Mesothelial cell of epicardium (in vitro differentiated cells): ENCODE measurements around the gene HYDIN. TPM values are rescaled to one million over a fixed set of nuclear protein-coding genes. Genes with fewer than 3 reads are reported as not detected.

Source experiments
- DNase-seq, 2 experiments: peaks; one replicate each; pipeline ENCODE4 v3.0.0; 2021; ENCODE audit warnings: low spot score in 2 of 2; ENCODE audit not compliant: unreplicated experiment in 2 of 2
- H3K27ac Mint-ChIP-seq: 2 replicates; pipeline ENCODE4 v1.8.0; 2021; ENCODE audit warnings: mixed read lengths
- H3K27me3 Mint-ChIP-seq: 2 replicates; pipeline ENCODE4 v1.8.0; 2021; ENCODE audit warnings: low read depth, mixed read lengths
- H3K36me3 Mint-ChIP-seq: 2 replicates; pipeline ENCODE4 v1.8.0; 2021; ENCODE audit warnings: mixed read lengths
- H3K4me1 Mint-ChIP-seq: 2 replicates; pipeline ENCODE4 v1.8.0; 2021; ENCODE audit warnings: mixed read lengths
- H3K4me3 Mint-ChIP-seq: 2 replicates; pipeline ENCODE4 v1.8.0; 2021; ENCODE audit warnings: mild to moderate bottlenecking, moderate library complexity, mixed read lengths
- H3K9me3 Mint-ChIP-seq: 2 replicates; pipeline ENCODE4 v1.8.0; 2021; ENCODE audit warnings: mixed read lengths
- CTCF ChIP-seq: fragments of 200-600 bp; sonication (generic); IDR thresholded peaks from one replicate; pipeline ENCODE4 v1.5.0; 2021; ENCODE audit warnings: antibody characterized with exemption; ENCODE audit not compliant: unreplicated experiment
- total RNA-seq: library from RNA; stranded (reverse); gene quantifications from 3 replicates; pipeline ENCODE4 v1.2.1, GENCODE V29; 2021

The HYDIN gene
- total RNA-seq, 1 donor from 2014 or later: 0.72 TPM

GRCh38 chr16:71205482-71206131 is 24.9 kb downstream of the HYDIN start:
- H3K27ac Mint-ChIP-seq: no peak overlapping the region
- DNase-seq: no peak
- H3K4me1 Mint-ChIP-seq: no peaks in the 10 kb centered on the region
- peaks cover 45% of the 10 kb centered on the region for H3K9me3 Mint-ChIP-seq
- no peaks in the 10 kb centered on the region for H3K27me3 Mint-ChIP-seq
- no peaks in the 10 kb centered on the region for H3K36me3 Mint-ChIP-seq
- TF ChIP-seq CTCF: no peak
- H3K4me3 Mint-ChIP-seq: no peak overlapping the region

GRCh38 chr16:71203631-71204030 is 26.9 kb downstream of the HYDIN start:
- Mint-ChIP-seq H3K9me3 (peaks cover 37% of the 10 kb centered on the region), H3K36me3 (no peaks in the 10 kb centered on the region), H3K4me1 (no peaks in the 10 kb centered on the region), H3K27me3 (no peaks in the 10 kb centered on the region), H3K27ac (no peak overlapping the region), H3K4me3 (no peak overlapping the region)
- TF ChIP-seq CTCF: no peak
- DNase-seq: no peak

GRCh38 chr16:71201556-71201955 is 29.0 kb downstream of the HYDIN start:
- no peak overlapping the region for H3K27ac Mint-ChIP-seq
- TF ChIP-seq CTCF: no peak
- H3K4me3 Mint-ChIP-seq: no peak overlapping the region
- no peak for DNase-seq
- H3K9me3 Mint-ChIP-seq: peaks cover 28% of the 10 kb centered on the region
- no peaks in the 10 kb centered on the region for H3K36me3 Mint-ChIP-seq
- no peaks in the 10 kb centered on the region for H3K27me3 Mint-ChIP-seq
- H3K4me1 Mint-ChIP-seq: no peaks in the 10 kb centered on the region

GRCh38 chr16:71201054-71201453 is 29.5 kb downstream of the HYDIN start:
- no peaks in the 10 kb centered on the region for H3K36me3 Mint-ChIP-seq
- TF ChIP-seq CTCF: no peak
- peaks cover 23% of the 10 kb centered on the region for H3K9me3 Mint-ChIP-seq
- DNase-seq: no peak
- no peak overlapping the region for H3K4me3 Mint-ChIP-seq
- H3K27me3 Mint-ChIP-seq: no peaks in the 10 kb centered on the region
- no peaks in the 10 kb centered on the region for H3K4me1 Mint-ChIP-seq
- H3K27ac Mint-ChIP-seq: no peak overlapping the region

- H3K36me3 Mint-ChIP-seq: no peaks in the 10 kb centered on the region
- peaks cover 21% of the 10 kb centered on the region for H3K9me3 Mint-ChIP-seq
- no peak for TF ChIP-seq CTCF
- no peak overlapping the region for H3K27ac Mint-ChIP-seq
- peaks cover 2% of the 10 kb centered on the region for H3K27me3 Mint-ChIP-seq
- no peak for DNase-seq
- no peaks in the 10 kb centered on the region for H3K4me1 Mint-ChIP-seq
- no peak overlapping the region for H3K4me3 Mint-ChIP-seq
Observed at GRCh38 chr16:71198408-71198807, 32.1 kb downstream of the HYDIN start.

- no peak for TF ChIP-seq CTCF
- Mint-ChIP-seq H3K36me3 (no peaks in the 10 kb centered on the region), H3K4me1 (no peaks in the 10 kb centered on the region), H3K9me3 (peaks cover 11% of the 10 kb centered on the region), H3K27ac (no peak overlapping the region), H3K27me3 (peaks cover 9% of the 10 kb centered on the region), H3K4me3 (no peak overlapping the region)
- no peak for DNase-seq
Observed at GRCh38 chr16:71192387-71192786, 38.1 kb downstream of the HYDIN start.
